Tibial artery (tissue), 4 donors: Measurements from ENCODE around the gene KRT77.
"Not testable (repeated sequence)": the region's sequence is repeated elsewhere in the genome, so short reads cannot be mapped to it uniquely, and the experiment has no call there.

Source experiments
- DNase-seq, 2 donors: peaks; one replicate each; pipeline ENCODE4 v3.0.0-alpha.2; 2019
- H3K27ac ChIP-seq, 2 donors: fragments of 200-600 bp; sonication (generic) in 1 of 2; 1 replicate in 1 of 2; 2 replicates in 1 of 2; pipeline ENCODE4 v1.5.1; 2018 to 2019; ENCODE audit warnings: mild to moderate bottlenecking in 1 of 2
- H3K27me3 ChIP-seq, 2 donors: fragments of 200-600 bp; sonication (generic) in 1 of 2; one replicate each; pipeline versions ENCODE4 v1.5.1 to v1.6.0; 2016 to 2019
- H3K36me3 ChIP-seq, 3 donors: fragments of 200-600 bp; sonication (generic) in 2 of 3; one replicate each; pipeline ENCODE4 v1.5.1; 2016 to 2019; ENCODE audit warnings: mild to moderate bottlenecking in 2 of 3
- H3K4me1 ChIP-seq, 4 donors: fragments of 200-600 bp; sonication (generic) in 2 of 4; 1 replicate in 3 of 4; 2 replicates in 1 of 4; pipeline ENCODE4 v1.5.1; 2016 to 2019
- H3K4me3 ChIP-seq, 2 donors: fragments of 200-600 bp; sonication (generic) in 1 of 2; 1 replicate in 1 of 2; 2 replicates in 1 of 2; pipeline ENCODE4 v1.5.1; 2018 to 2019; ENCODE audit warnings: mild to moderate bottlenecking in 2 of 2
- H3K9me3 ChIP-seq, 3 donors: fragments of 200-600 bp; sonication (generic) in 1 of 3; one replicate each; pipeline ENCODE4 v1.5.1; 2016 to 2019
- CTCF ChIP-seq, 2 experiments: fragments of 200-600 bp in 1 of 2; fragments of 450-650 bp in 1 of 2; IDR thresholded peaks; one replicate each; pipeline ENCODE4 v1.5.1; 2017 to 2019; ENCODE audit warnings: antibody characterized with exemption in 2 of 2, mild to moderate bottlenecking in 1 of 2, moderate library complexity in 1 of 2
- intact Hi-C: fragments of 100-400 bp; cut with DNase I; formaldehyde crosslinking; loops from one replicate; pipeline ENCODE4 v1.15.0; 2023; ENCODE audit warnings: low total_unique reads

The KRT77 gene

DNA sequence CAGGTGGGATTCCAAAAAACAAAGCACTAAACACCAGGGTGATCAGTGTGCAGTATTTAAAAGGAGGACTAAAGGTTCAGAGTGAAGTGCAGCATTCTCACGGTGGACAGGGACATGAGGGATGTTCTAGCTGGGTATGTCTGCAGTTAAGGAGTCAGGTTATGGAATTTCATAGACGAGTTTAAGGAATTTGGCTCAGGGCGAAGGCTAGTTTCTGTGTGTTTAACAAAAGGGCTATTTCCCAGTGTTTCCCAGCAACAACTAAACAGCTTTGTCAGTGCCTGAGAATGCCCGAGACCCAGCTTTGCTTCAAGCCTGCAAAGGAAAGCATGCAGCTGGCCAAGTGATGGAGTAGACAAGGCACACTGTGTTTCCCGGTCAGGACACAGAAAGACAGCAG is 30.1 kb downstream of the KRT77 start:
- no peak for TF ChIP-seq CTCF (IDR thresholded peaks at IDR 0.05)
- H3K27me3 ChIP-seq = peaks cover 0 to 19% of the 10 kb centered on the region in 2 donors
- H3K9me3 ChIP-seq = no peaks in the 10 kb centered on the region
- no peak overlapping the region for H3K27ac ChIP-seq
- DNase-seq = no peak
- no peak overlapping the region for H3K4me3 ChIP-seq
- intact Hi-C loops = no loop called here
- no peaks in the 10 kb centered on the region for H3K4me1 ChIP-seq
- no peaks in the 10 kb centered on the region for H3K36me3 ChIP-seq

- no peaks in the 10 kb centered on the region for H3K9me3 ChIP-seq
- no peak for TF ChIP-seq CTCF (IDR thresholded peaks at IDR 0.05)
- H3K36me3 ChIP-seq = no peaks in the 10 kb centered on the region
- peaks cover 0 to 22% of the 10 kb centered on the region in 2 donors for H3K27me3 ChIP-seq
- H3K4me3 ChIP-seq = no peak overlapping the region
- H3K27ac ChIP-seq = no peak overlapping the region
- no peaks in the 10 kb centered on the region for H3K4me1 ChIP-seq
- intact Hi-C loops = no loop called here
- no peak for DNase-seq
These were observed 30.9 kb downstream of the KRT77 start for GRCh38 chr12:52672321-52672933.

- no peak overlapping the region for H3K27ac ChIP-seq
- no peaks in the 10 kb centered on the region for H3K36me3 ChIP-seq
- intact Hi-C loops = no loop called here
- DNase-seq = no peak
- H3K27me3 ChIP-seq = peaks cover 0 to 21% of the 10 kb centered on the region in 2 donors
- no peak for TF ChIP-seq CTCF (IDR thresholded peaks at IDR 0.05)
- H3K9me3 ChIP-seq = no peaks in the 10 kb centered on the region
- H3K4me3 ChIP-seq = no peak overlapping the region
- no peaks in the 10 kb centered on the region for H3K4me1 ChIP-seq
These were observed 32.4 kb downstream of the KRT77 start for GRCh38 chr12:52670961-52671360.

DNA sequence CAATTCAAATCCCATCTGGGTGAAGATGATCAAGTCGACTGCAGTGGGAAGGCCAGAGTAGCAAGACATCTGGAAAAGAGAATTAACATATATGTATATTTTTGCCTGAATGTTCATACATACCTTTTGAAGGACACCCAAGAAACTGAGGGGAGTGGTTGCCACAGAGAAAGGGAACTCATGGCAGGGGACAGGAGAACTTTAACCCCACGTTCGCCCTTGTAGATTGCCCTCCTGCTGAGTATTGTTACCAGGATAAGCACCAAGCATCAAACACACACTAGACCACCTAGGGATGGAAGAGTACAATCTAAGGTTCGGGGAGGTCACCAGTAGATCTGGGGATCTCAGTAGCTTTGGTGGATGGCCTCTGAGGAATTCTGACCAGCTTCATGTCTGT is 32.8 kb downstream of the KRT77 start:
- H3K9me3 ChIP-seq = no peaks in the 10 kb centered on the region
- H3K36me3 ChIP-seq = no peaks in the 10 kb centered on the region
- no peaks in the 10 kb centered on the region for H3K4me1 ChIP-seq
- H3K4me3 ChIP-seq = no peak overlapping the region
- H3K27ac ChIP-seq = no peak overlapping the region
- intact Hi-C loops = no loop called here
- H3K27me3 ChIP-seq = peaks cover 0 to 18% of the 10 kb centered on the region in 2 donors
- no peak for TF ChIP-seq CTCF (IDR thresholded peaks at IDR 0.05)
- DNase-seq = no peak

- intact Hi-C loops, H3K4me3 ChIP-seq, H3K9me3 ChIP-seq, H3K27ac ChIP-seq, DNase-seq, H3K4me1 ChIP-seq, H3K36me3 ChIP-seq: not testable (repeated sequence)
- peaks cover 0 to 14% of the 10 kb centered on the region in 2 donors for H3K27me3 ChIP-seq
These were observed 33.4 kb downstream of the KRT77 start for GRCh38 chr12:52669941-52670340.

DNA sequence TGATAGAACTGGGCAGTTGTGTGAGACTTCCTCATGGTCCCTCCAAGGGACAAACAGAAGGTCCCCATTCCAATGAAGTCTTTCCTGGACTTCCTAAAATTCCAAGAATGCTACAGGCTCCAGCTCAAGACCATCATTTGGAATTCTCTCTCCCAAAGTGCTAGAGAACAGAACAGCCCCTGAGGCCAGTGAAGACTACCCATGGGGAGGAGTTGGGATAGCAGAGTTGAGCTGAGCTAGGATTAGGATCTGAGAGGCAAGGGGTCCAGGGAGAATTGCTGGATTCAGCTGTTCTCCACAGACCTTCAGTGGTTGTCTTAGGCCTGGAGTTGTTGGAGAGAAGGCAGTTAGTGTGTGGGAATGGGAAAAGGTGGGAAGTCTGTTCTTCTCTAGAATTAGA is 33.9 kb downstream of the KRT77 start:
- no peaks in the 10 kb centered on the region for H3K36me3 ChIP-seq
- peaks cover 0 to 12% of the 10 kb centered on the region in 2 donors for H3K27me3 ChIP-seq
- TF ChIP-seq CTCF (IDR thresholded peaks at IDR 0.05) = no peak
- no peaks in the 10 kb centered on the region for H3K4me1 ChIP-seq
- DNase-seq = no peak
- no peaks in the 10 kb centered on the region for H3K9me3 ChIP-seq
- H3K4me3 ChIP-seq = no peak overlapping the region
- intact Hi-C loops = no loop called here
- H3K27ac ChIP-seq = no peak overlapping the region
